Skeletal muscle cell (primary cell): Measurements from ENCODE around the gene PITPNM3.
"Not testable (repeated sequence)": the region's sequence is repeated elsewhere in the genome, so short reads cannot be mapped to it uniquely, and the experiment has no call there.

ENCODE experiments used
- DNase-seq: peaks from one replicate; pipeline ENCODE4 v3.0.0-alpha.2; 2010; ENCODE audit warnings: low read depth
- H3K4me3 ChIP-seq: 2 replicates; pipeline ENCODE4 v1.5.1; 2011; ENCODE audit warnings: low read depth, mild to moderate bottlenecking, control low read depth, low read length, moderate library complexity

PITPNM3 gene

DNA sequence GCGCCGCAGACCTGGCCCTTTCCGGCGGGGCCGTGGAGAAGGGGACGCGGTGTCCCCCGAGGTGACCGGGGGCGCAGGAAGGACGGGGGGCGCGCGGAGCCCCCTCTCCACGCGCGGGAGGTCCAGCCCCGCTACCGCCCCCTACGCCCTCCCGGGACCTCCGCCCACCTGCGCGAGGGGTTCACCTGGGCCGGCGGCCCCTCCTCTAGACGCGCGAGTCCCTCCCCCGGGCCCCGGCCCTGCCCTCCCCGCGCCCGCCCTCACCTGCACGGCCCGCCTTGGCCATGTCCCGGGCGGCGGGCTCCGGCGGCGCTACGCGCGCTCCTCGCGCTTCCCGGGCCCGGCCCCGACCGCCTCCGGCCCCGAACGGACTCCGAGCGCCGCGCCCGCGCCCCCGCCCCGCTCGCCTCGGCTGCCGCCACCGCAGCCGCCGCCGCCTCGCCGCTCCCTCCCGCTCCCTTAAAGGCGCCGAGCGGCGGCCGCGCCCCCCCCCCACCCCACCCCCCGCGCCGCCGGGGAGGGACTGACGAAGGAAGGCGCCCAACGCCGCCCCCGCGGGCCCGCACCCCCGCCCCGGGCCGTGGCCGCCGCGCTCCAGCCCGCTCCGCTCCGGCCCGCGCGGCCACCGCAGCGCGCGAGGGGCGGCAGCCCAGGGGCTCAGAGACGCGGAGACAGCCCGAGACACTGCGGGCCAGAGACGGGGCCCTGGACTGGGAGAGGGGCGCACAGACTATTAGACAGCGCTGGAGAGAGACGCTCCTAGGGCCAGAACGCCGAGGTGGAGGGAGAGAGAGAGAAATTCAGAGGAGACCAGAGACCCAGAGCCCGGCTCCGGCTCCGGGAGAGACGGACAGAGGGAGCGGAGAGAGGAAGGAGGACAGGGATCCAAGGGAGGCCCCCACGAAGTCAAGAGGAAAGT is at the start of gene PITPNM3:
Gene PITPNM3, minus strand, starts transcription at position 435 of the 919 bp plus-strand sequence. Its CDS starts 149 bp downstream, at position 286.
- DNase-seq: no peak
- peak within 1 kb of the TSS; percentile 62 for H3K4me3 ChIP-seq

DNA sequence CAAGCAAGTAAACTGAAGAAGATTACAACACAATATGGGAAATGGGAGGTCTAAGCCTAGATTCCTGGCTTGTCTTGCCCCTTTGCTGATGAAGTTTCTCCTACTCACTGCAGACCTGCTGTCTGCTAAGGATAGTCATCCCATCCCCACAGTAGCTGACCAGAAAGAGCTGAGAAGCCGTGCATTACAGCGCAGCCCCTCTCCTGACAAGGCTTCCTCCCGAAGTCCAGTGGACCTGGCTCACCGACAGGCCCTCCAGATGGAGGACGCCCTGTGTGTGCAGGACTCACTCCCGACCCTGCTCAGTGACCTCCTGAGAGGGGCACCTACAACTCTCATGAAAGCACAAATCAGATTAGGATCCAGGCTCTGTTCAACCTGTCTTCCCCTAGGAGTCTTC is 48.8 kb upstream of the PITPNM3 start:
- H3K4me3 ChIP-seq: no peak overlapping the region

DNA sequence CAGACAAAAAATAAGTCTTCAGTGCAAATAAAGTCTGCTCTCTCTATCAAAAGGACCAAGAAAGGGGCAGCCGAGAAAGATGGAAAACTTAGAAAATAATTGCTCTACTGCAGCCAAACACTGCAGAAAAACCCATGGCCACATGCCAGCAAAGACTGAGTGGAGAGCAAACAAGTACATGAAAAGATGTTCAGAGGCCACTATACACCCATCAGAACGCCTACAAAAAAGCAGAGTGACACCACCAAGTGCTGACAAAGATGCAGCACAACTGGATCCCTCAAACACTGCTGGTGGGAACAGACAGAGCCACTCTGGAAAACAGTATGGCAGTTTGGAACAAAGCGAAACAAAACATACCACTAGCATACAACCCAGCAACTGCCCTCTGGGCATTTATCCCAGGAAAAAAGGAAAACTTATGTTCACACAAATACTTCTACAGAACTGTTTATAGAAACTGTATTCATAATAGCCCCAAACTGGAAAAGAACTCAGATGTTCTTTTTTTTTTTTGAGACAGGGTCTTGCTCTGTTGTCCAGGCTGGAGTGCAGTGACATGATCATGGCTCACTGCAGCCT is 47.5 kb upstream of the PITPNM3 start:
- H3K4me3 ChIP-seq: no peak overlapping the region
- DNase-seq: no peak

More for the DNA sequence above, 48.8 kb upstream of the PITPNM3 start:
- DNase-seq: no peak

DNA sequence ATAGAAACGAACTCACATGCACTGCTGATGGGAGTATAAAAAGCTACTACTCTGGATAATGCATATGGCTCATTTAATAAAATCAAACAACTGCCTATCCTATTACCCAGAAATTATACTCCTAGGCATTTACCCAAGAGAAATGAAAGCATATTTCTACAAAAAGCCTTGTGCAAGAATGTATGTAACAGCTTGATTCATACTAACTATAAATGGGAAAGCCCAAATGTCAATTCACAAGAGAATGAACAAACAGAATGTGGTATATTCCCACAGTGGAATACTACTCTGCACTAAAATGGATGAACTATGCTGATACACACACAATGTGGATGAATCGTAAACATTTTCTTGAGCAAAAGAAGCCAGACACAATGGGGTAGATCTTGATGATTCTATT is 45.8 kb upstream of the PITPNM3 start:
- no peak for DNase-seq
- H3K4me3 ChIP-seq: no peak overlapping the region

DNA sequence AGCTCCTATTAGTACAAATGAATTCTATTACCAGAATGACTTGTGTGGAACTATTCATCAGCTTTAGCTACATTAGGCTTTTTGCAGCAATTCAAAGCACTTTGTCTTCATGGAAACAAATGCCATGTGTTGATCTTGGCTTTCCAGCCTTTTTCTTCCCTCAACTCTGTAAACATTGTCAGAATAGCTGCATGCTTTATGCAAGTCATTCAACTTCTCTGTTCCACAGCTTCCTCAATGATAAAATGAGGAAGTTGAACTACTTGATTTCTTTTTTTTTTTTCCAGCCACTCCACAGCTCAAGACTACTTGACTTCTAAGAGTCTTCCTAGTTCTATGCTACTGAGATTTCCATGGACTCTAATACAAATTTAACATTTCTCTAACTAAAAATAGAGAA is 43.0 kb upstream of the PITPNM3 start:
- no peak for DNase-seq
- no peak overlapping the region for H3K4me3 ChIP-seq

DNA sequence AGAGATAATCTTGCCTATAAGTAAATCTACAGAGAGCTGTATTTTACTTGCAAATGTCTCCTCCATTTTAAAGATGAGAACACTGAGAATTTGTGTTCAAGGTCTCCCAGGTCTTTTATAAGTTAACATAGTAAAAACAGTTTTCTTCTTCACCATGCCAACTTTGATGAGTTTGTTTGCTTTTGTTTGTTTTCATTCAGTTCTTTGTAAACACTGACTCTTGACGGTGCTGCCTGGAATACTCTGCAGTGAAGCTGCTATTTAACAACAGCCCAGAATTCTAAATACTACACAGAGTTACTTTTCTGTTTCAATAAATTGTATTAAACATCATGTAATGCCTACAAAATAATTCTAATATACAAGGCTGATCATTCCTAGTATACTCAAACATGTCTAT is 41.4 kb upstream of the PITPNM3 start:
- DNase-seq: no peak
- H3K4me3 ChIP-seq: no peak overlapping the region

DNA sequence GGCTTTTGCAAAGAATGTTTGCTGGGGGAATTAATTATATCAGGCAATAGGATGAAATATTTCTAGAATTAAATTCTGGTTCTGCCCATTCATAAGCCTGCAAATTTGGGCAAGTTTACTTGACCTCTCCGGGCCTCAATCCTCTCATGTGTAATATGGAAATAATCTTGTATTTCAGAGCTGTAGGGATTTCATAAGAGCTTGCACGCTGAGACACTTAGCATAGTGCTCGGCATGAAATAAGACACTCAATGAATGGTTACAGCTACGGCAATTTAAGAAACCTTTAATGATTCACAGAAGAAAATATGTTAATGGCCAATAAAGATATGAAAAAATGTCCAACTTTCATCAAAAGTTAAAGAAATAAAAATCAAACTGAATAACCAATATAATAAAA is 40.6 kb upstream of the PITPNM3 start:
- no peak for DNase-seq
- no peak overlapping the region for H3K4me3 ChIP-seq

DNA sequence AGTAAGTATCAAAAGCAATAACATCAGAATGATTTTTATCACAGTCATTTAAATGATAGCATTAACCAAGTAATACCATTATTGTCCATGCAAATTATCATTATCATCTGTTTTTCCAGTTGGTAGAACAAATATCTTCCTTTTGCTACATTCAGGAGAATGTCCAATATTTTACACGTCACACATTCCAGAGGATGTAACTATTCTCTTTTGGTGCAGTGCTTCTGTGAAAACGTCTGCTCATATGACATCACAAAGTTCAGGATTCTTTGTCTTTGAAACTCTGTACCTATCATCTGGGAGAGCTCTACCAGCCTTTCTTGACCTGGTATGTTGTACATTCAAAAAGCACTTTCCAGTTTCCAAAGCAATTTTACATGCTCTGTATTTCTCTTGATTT is 40.2 kb upstream of the PITPNM3 start:
- DNase-seq: no peak
- no peak overlapping the region for H3K4me3 ChIP-seq

DNA sequence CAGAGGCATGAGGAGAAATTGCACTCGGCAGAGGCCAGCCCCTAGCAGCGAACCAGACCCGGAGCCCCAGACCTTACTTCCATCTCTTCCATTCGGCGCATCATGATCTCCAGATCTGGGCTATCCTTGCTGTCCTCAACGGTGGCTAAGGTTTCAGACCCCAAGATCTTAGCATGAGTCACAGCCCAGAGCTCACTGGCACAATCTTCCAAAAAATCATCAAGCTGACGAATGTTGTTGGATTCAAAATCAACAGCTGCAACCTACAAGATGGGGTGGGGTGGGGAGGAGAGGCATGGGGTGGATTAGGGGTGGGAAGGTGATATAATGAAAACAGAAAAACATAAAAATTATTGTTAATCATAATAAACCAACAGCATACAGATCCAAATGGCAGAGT is 39.7 kb upstream of the PITPNM3 start:
- H3K4me3 ChIP-seq: no peak overlapping the region
- DNase-seq: no peak

DNA sequence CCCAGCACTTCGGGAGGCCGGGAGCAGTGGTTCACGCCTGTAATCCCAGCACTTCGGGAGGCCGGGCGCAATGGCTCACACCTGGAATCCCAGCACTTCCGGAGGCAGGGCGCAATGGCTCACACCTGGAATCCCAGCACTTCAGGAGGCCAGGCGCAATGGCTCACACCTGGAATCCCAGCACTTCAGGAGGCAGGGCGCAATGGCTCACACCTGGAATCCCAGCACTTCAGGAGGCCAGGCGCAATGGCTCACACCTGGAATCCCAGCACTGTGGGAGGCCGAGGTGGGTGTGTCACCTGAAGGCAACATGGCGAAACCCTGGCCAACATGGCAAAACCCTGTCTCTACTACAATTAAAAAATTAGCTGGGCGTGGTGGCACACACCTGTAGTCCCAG is 37.0 kb upstream of the PITPNM3 start:
- H3K4me3 ChIP-seq, DNase-seq: not testable (repeated sequence)

DNA sequence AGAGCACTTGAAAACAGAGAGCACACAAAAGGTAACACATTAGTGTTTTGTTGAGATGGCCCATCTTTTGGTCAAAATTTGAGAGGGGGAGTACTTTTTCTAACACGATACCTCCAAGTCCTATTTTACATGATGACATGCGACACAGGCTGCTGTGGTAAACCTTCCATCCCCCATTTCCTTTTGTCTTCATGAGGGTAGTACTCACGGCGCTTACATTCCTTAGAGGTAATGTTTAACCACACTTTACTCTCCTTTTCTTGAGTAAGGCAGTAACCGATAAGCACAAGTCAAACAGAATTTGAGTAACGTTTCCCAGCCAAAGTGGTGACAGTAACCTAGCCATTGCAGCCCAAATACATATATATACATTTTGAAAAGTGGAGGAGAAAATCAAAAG is 35.8 kb upstream of the PITPNM3 start:
- no peak for DNase-seq
- H3K4me3 ChIP-seq: no peak overlapping the region

DNA sequence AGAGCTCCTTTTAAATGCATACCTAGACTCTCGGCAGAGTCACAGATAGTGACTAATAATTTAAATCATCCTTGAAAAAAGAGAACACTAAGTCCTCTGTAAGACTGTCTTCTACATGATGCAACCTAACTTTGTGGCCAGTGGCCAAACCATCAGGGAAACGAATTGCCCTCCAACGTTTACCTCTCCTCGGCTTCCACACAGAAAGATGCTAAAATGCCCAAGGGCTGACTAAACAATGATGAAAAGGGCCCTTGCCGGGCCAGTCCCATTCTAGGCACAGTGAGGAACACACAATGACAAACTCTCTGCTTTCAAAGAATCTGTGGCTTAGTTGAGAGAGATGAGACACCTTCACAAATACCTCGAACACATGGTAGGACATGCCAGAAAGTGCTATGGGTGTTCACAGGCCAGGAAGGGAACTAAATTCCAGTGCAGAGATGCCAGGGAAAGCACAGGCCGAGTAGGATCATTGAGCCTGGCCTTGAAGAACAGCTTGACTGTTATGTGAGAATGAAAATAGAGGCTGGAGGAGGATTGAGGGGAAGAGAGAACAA is 35.3 kb upstream of the PITPNM3 start:
- H3K4me3 ChIP-seq: no peak overlapping the region
- peak; percentile 86 for DNase-seq

DNA sequence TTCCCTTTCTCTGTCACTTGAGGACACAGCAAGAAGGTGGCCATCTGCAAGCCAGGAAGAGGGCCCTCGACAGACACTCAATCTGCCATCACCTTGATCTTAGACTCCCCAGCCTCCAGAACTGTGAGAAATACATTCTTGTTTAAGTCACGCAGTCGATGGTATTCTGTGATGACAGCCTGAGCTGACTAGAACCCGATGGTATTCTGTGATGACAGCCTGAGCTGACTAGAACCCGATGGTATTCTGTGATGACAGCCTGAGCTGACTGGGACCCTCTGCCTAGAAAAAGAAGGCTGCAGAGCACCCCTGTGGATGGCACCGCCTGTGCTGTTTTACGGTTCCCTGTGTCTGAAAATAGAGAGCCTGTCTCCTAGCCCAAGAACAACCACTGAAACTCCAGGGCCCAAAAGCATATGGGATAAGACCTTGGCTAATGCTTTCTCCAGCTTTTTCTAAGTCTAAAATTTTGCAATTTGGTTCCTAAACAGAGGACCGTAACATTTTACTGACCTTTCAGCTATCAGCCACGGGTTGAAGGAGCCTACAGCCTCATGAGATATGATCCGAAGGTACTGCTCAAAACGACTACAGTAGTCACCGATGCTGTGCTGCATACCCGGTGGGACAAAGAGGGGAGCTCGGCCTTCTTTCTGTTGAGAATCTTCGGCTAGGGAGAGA is 33.1 kb upstream of the PITPNM3 start:
- DNase-seq: no peak
- no peak overlapping the region for H3K4me3 ChIP-seq

DNA sequence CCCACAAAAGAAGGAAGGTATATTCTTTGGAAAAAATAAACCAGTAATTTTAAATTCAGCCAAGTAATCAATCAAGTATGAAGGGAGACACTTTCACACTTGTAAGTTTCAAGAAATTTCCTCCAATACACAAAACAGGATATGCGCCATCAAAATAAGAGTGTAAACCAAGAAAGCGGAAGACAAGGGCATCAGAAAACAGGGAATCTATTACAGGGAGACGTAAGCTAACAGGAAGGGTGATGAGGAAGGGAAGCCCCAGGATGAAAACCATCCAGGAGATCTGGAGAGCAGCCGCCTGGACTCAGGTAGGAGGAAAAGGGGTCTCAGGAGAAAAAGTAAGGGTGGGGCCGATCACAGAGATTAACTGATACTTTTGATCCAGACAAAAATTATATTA is 31.8 kb upstream of the PITPNM3 start:
- H3K4me3 ChIP-seq: no peak overlapping the region
- DNase-seq: no peak

DNA sequence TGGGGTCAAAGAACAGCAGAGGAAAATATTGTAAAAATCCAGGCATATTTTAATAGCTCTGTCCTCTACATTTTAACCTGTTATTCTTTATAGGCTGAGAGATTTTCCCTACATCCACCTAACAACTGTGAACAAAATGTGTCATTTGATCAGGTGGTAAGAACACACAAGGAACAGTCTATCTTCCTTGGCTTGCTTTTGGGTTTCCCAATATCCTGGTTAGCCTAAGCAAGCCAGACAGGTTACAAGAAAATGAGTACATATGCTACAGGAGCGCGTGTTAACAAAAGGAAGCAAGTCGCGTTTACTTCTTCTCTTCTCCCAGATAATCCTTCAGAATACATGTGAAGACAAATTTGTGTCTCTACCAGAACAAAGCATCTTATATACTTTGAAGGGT is 31.0 kb upstream of the PITPNM3 start:
- H3K4me3 ChIP-seq: no peak overlapping the region
- DNase-seq: no peak

DNA sequence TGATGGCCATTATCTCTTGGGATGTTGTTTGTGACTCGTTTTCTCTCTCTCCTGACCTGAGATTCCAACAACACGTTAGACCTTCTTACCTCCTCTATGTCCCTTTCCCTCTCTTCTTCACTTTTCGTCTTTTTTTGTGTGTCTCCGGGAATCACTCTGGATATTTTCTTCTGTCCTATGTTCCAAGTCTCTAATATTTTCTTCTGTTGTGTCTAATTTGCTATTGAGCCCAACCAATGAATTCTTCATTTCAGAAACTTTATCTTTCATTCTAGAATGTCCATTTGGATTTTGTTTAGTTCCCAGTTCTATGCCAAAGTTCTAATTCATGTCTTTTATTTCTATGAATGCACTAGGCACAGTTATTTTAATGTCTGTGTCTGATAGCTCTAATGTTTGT is 27.1 kb upstream of the PITPNM3 start:
- DNase-seq: no peak
- H3K4me3 ChIP-seq: no peak overlapping the region

DNA sequence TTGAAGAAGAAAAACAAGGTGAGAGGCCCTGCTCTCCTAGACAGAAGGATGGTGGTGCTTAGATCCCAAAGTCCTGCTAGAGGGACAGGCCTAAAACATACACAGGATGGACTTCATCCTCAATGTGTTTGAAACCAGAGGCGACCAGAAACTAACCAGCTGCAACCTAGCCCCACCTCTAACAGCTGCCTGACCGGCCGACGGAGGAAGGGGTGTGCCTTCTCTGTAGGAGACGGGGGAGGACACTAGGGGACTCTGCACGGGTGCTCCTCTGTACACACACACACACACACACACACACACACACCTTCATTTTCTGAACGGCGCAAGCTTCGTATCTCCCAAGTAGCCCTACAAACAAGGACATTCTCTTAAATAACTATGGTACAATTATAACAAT is 24.3 kb upstream of the PITPNM3 start:
- H3K4me3 ChIP-seq: no peak overlapping the region
- no peak for DNase-seq

DNA sequence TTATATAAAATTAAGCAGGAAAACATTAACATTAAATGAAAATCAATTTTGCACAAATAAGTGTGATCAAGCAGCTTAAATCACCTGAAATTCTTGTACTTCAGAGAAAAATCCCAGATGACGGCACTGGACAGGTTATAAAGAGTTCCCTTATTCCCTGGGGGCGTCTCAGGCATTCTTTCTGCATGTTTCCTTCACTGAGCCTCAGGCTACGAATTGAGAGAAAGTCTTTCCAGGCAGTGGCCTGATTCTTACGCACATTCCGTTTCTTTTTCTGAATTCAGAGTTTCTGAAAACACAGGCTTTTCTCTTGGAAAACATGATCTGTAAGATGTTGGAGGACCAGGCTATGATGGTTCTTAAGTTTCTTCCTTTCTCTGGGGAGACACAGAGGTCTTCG is 22.1 kb upstream of the PITPNM3 start:
- DNase-seq: no peak
- H3K4me3 ChIP-seq: no peak overlapping the region

DNA sequence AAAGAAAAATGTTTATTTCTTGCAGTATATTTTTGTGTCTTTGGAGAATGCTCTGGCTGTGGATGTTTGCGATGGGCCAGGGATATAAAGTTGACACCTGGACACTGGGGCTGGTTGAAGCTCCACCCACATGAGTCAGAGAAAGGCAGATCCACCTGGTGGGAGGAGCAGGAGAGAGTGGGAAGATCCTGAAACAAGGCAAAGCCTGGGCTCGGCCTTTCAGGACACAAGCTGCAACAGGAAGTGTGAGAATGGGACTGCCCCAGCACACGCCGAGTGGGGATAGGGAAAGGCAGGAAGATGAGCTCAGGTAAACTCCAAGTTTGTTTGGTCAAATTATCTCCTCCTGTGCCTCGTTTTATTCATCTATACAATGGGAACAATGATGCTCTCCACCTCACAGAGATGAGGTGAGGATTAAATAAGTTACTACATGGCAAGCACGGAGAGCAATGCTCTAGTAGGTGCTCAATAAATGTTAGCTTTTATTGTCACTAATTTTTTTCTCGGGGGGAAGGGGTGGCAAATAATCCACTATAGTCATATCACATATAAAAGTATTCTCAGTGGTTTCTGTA is 21.4 kb upstream of the PITPNM3 start:
- DNase-seq: no peak
- no peak overlapping the region for H3K4me3 ChIP-seq
